Activated T-helper 9 cell treated with anti-CD3 and anti-CD28 coated beads, Interleukin-2, amount 50 U/mL, for 16 hours (primary cell): ENCODE measurements around the gene PTPN3.

ENCODE experiments used
- DNase-seq: peaks from one replicate; pipeline ENCODE4 v3.0.0-alpha.2; 2020; ENCODE audit warnings: low read depth

Gene PTPN3

DNA sequence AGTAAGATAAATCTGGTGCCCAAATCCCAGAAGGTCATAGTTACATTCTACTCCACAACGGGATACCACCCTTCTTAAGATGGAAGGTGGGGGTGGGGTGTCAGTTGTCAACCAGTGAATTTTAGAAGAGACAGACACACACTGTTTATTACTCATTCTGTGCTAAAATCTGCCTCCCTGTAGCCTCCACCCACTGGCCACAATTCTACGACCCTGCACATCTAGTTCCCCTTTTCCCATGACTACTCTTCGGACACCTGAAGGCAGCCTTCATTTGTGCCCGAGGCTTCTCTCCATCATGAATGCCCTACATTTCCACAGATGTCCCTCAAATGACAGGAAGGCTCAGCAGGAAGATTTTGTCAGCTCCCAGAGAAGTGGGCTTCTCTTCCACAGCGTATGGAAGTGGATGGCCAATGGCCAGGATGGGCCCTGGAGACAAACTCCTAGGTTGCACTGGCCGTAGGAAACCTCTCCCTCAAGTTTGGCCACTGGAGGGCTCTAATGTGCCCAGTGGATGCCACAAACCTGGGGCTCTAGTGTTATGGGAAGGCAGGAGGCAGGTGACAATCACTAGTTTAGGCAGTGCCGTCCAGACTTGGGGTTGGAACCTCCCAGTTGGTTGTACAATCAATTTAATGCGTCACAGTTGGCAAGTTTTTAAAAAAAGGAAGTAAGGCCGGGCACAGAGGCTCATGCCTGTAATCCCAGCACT lies 46.6 kb downstream of the PTPN3 start:
- no peak for DNase-seq

- no peak for DNase-seq
Measured at GRCh38 chr9:109450346-109450745, 47.8 kb downstream of the PTPN3 start.

DNA sequence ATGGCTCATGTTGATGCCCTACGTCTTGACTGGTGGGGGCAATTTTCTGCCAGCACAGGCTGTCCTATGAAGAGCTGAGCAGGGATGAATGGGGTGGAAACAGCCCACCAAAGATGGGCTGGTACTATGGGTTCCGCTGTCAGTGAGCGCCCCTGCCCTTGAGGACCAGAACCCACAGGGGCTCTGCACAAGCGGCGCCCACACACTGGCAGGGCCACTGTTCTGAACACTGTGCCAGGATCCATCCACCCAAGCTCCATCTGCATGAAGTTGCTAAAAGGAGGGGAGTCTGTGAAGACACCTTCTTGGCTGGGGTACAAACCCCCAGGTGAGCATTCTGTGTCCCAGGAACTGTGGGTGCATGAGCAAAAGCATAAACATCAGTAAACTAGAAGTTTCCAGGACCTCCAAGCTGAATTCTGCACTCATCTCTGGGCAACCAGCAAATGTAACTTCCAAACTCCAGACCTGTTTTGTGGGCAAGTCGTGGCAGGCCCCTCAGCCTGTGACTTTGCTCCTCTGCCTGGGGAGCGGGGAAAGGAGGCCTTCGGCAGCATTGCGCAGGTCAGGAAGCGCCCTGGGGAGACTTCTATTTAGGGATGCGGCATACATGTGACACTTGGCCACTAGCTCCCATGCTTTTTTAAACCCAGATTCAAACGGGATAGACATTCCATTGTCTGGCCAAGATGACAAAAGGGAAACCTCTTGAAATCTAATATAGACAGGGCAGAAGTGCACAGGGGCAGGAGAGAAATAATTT lies 48.9 kb downstream of the PTPN3 start:
- DNase-seq = no peak

- no peak for DNase-seq
Measured at GRCh38 chr9:109448223-109448622, 49.9 kb downstream of the PTPN3 start.

DNA sequence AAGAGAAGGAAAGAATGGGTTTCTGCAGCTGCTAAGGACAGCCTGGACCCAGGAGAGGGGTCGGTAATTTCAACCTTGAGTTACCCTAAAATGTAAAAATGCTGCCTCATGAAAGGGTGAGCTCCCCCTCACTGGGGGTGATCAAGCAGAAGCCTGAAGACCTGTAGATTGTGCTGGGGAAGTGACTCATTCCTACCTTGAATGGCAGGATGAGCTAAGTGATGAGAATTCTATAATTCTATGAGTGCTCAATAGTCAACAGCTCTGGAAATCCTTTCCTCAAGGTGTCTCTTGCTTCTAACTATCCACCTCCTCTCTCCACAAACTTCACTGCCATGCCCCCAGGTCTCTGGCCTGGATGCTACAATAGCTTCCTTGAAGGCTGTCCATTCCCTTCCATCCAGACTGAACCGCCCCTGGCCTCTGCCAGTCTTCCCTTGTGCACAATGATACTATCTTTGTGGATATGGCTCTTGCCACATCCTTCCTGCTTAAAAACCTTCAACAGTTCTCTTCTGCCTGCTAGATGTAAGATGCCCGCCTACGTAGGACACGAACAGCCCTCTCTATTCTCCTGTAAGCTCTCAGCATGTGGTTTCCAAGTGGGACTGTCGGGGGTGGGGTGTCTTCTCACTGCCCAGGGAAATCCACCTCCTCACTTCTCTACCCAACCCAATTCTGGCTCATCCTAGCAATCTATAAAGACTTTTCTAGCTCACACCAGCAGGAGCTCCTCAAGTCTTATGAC lies 50.6 kb downstream of the PTPN3 start:
- DNase-seq = no peak

DNA sequence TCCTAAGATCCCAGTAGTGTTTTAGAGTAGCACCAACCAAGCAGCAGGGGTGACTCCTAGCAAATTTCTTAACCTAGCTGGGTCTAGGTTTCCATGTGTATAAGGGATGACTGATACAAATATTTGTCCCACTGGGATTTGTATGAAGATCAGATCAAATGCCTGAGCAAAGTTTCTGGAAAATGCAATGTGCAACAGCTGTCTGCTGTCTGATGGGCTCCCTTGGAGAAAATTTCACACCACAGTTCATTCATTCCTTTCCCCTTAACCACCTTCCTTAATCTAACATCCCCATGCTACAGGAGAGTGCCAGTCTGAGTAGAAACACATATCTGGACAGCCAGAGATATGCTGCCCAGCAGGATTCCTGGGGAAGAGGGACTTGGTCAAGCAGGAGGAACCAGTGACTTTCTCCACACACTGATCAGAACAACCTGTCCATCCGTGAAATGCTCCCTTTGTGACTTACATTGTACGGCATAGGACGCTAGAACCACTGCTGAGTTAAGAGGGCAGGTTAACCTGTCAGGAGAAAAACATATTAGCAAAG lies 53.3 kb downstream of the PTPN3 start:
- DNase-seq = no peak

GRCh38 chr9:109442716-109443115 lies 55.4 kb downstream of the PTPN3 start:
- no peak for DNase-seq

DNA sequence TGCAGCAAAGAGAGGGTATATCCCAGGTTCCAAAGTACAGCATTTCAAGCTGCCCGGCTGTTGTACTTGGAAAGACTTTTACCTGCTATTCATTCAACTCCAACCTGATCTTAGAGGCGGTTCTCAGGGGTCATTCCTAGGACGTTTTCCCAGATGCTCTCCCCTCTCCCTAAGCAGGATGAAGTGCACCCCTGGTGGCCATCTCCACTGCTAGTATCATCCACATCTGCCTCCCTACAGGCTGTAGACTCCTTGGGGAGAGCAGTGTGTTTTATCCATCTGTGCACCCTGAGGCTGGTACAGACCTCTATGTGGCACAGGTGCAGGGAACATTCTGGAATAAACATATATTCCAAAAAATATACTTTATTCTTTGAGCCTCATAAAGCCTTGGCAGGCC lies 56.8 kb downstream of the PTPN3 start:
- DNase-seq = no peak

DNA sequence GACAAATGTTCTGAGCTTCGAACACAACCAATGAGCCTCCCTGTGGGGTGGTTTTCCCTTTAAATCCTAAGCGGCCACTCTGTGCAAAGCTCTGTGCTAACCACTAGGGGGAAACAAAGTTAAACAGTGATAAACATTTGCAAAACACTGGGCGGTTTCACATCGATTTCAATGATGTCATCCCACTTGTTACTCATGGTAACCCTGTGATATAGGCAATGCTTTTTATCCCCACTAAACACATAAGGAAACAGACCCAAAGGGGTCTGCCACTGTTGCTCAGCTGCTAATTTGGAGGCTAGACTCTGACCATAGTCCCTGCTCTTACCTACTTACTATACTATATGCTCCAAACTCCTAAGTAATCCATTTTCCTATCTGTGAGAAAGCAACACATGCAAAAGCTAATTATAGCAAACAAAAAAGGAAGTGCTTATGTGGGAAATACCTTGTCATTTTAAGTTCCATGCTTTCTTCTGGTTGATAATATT lies 57.3 kb downstream of the PTPN3 start:
- DNase-seq = peak; percentile 4

DNA sequence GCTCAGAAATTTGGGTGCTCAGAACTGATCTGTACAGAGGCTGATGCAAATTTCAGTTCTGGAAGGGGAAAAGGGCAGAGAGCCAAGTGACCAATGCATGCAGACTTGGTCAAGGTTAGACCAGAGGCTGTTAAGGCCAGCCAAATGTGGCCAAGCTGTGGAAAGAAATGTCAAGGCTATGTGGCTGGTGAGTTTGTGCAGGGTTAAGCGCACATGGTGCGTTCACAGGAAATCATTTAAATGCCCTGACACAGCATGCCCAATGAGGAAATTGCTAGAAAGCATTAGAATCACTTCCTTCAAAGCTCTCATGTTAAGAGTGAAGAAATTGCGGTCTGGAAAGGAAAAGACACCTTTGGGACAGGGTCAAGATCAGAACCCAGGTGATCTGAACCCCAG lies 58.0 kb downstream of the PTPN3 start:
- no peak for DNase-seq

- no peak for DNase-seq
Measured at GRCh38 chr9:109439378-109440116, 58.6 kb downstream of the PTPN3 start.

GRCh38 chr9:109437286-109437685 lies 60.8 kb downstream of the PTPN3 start:
- DNase-seq = no peak

GRCh38 chr9:109436071-109436470 lies 62.0 kb downstream of the PTPN3 start:
- DNase-seq = no peak

GRCh38 chr9:109433476-109433875 lies 64.6 kb downstream of the PTPN3 start:
- DNase-seq = no peak

DNA sequence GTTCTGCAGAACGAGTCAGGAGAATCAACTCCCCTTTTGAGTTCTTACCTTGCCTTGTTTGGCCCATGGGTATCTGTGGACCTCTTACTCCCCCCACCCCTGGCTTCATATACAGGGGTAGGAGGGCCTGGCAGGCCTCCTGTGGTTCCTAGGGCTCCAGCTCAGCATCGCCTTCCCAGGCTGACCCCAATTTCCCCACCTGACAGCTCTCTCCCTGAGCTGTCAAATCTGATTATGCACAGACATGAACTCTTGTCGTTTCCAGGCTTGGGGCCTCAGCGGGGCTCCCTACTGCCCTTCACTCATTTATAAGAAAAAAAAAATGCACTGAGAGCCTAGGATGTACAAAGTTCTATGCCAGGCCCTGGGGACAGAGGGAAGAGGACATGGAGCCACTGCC lies 67.9 kb downstream of the PTPN3 start:
- no peak for DNase-seq

DNA sequence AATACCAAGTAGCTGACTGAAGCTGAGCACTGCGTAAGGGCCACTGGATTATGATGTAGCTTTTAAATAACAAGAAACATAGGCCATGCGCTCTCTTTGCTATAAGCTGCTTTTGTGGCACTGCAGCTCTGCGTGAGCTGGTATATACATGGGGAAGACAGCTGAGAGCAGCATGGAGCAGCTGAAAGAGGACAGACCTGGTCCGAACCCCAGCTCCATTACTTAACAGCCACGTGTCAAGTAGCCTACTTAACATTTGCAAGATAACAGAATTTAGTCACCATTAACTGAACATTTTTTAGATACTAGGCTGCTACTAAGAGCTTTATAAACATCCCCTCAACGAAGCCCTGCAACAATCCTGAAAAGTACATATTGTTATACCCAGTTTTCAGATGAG lies 69.3 kb downstream of the PTPN3 start:
- no peak for DNase-seq

DNA sequence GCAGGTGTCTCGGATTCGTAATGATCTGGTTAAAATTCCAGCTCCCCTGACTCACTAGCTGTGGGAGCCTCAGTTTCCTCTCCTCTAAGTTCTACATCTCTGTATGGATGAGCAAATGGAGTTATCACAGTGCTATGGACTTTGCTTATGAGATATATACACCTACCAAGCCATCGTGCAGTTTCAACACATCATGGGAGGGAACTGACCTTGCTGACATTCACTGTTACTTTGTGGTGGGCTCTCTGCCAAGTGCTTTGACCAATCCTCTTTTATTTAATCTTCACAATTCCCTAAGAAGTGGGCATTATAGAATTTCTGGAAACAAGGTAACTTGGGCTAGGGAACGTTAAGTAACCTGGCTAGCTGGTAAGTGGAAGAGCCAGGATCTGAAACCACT lies 70.2 kb downstream of the PTPN3 start:
- no peak for DNase-seq

GRCh38 chr9:109426626-109427402 lies 71.3 kb downstream of the PTPN3 start:
- DNase-seq = no peak

DNA sequence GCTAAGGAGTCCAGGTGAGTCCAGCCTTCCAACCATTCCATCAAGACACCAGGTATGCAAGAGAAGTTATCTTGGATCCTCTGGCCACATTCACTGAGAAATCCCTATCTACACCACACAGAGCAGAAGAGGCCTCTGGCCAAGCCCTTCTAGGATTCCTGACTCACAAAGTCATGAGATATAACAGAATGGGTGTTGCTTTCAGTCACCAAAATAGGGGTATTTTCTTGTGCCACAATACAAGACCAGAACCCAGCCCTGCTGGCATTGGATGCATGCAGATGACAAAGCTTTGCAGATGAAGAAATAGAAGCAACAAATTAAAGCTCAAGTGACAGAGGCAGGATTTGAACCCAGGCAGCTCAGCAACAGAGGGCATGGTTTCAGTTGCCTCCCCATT lies 73.5 kb downstream of the PTPN3 start:
- DNase-seq = no peak

DNA sequence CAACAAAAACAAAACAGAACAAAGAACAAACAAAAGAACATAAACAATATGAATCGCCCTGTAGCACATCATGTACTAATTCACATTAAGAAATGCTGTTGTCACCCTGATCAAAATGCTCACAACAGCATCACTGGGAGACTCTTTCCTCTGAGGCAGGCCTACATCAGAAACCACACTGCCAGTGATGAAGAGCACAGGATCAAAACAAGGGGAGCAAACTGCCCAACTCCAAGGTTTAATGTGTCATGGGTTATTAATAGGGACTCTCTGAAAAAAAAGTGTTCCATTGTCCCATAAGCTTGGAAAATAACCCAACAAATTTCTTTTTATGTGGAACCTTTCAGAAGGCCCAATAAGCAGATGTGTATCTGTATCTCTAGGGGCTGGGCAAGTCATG lies 74.2 kb downstream of the PTPN3 start:
- DNase-seq = no peak

DNA sequence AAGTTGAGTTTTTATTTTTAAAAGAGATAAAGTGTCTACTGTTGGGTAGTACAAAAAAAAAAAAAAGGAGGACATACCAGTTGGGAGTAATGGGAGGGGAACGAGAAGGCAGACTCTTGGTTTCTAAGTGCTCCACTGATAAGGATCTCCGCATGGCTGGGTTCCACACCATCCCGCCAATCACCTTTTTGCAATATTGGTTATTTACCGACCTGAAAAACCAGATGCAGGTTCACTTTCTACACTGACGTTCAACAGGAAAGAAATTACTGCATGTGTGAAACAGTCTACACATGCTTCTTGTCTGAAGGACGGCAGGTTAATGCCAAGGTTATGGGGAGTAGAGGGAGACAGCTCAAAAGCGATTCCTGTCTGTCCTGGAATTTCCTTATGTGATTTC lies 75.5 kb downstream of the PTPN3 start:
- DNase-seq = no peak
